GM12874 (cell line): ENCODE data around the gene ZNF552.

ENCODE experiments used
- CTCF ChIP-seq: IDR thresholded peaks from 2 replicates; pipeline ENCODE4 v1.5.1; 2011; ENCODE audit warnings: low read depth, mild to moderate bottlenecking, control low read depth, low read length, moderate library complexity; ENCODE audit not compliant: insufficient read depth

ZNF552 gene

DNA sequence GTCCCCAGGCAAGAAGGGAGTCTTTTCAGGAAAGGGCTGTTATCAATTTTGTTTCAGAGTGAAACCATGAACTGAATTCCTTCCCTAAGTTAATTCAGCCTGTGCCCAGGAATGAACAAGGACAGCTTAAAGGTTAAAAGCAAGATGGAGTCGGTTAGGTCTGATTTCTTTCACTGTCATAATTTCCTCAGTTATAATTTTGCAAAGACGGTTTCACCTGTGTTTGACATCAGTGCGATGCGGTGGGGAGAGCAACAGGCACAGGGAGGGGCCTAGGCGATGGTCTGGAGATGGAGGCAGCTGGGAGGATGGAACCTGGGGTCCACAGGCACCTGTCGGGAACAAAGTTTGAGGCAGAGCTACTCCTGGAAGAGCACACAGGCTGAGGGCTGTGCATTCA lies 5.9 kb upstream of the ZNF552 start:
- no peak for TF ChIP-seq CTCF

DNA sequence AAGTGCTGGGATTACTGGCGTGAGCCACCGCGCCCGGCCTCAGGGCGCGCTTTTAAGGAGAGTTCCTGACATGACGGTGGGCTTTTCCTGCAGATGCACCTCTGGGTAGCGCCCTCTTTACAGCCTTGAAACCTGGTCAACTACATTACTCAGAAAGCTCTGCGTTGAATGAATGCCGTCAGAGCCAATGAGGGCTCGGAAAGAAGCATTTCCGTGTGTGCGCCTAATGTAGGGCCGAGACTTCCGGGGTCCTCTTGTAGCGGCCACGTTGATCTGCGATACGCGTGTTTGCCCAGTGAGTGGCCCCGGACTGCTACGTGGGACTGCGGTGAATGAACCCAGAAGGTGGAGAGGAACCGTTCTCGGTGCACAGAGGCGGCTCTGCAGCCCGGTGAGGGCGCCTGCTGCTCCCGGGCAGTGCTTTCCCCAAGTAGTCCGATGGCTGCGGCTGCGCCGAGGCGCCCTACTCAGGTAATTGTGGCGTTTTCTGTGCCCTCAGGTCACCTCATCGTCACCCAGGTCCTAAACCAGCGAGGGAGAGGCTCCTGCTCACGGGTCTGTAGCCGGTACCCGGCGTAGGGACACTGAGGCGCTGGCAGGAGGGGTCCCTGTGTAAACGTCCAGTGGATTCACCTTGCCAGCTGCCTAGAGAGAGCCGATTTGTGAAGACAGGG lies 4.9 kb upstream of the ZNF552 start:
- TF ChIP-seq CTCF, result no peak

GRCh38 chr19:57818378-57818777 lies 3.7 kb upstream of the ZNF552 start:
- no peak for TF ChIP-seq CTCF

- TF ChIP-seq CTCF, result no peak
Measured at GRCh38 chr19:57817976-57818375, 3.3 kb upstream of the ZNF552 start.

DNA sequence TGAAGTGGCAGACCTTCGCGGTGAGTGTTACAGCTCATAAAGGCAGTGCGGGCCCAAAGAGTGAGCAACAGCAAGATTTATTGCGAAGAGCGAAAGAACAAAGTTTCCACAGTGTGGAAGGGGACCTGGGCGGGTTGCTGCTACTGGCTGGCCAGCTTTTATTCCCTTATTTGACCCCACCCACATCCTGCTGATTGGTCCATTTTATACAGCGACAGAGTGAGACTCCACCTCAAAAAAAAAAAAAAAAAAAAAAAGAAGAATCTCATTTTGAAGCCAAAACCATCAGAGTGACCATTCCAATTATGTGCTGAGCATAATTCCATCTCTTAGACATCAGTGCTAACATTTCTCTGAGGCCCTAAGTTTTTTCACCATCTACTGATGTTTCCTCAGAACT lies 1.9 kb upstream of the ZNF552 start:
- no peak for TF ChIP-seq CTCF

- TF ChIP-seq CTCF, result no peak
Measured at GRCh38 chr19:57815247-57816075, 748 bp upstream of the ZNF552 start.

- TF ChIP-seq CTCF, result no peak
Measured at GRCh38 chr19:57813919-57814504, 701 bp downstream of the ZNF552 start.
